H9 (cell line): ENCODE measurements around the gene B3GNT2. TPM values are rescaled to one million over a fixed set of nuclear protein-coding genes. Genes with fewer than 3 reads are reported as not detected.

Experiments used
- DNase-seq: peaks from one replicate; pipeline ENCODE4 v3.0.0-alpha.2; 2017
- H2AFZ ChIP-seq: one replicate; pipeline ENCODE4 v1.6.1; 2013; ENCODE audit warnings: mild to moderate bottlenecking, low read length, control low read depth, moderate library complexity
- H2AK5ac ChIP-seq: 2 replicates; pipeline ENCODE4 v1.6.1; 2013; ENCODE audit warnings: low read length, control low read depth, mixed read lengths; ENCODE audit not compliant: insufficient read length
- H2BK120ac ChIP-seq: one replicate; pipeline ENCODE4 v1.6.1; 2013; ENCODE audit warnings: low read depth, mild to moderate bottlenecking, low read length, control low read depth, inconsistent platforms; ENCODE audit not compliant: poor library complexity, severe bottlenecking
- H2BK12ac ChIP-seq: 2 replicates; pipeline ENCODE4 v1.6.1; 2013; ENCODE audit warnings: low read length, control low read depth, mixed read lengths, low read depth; ENCODE audit not compliant: insufficient read length
- H2BK15ac ChIP-seq: 2 replicates; pipeline ENCODE4 v1.6.1; 2013; ENCODE audit warnings: low read depth, low read length, control low read depth
- H2BK20ac ChIP-seq: one replicate; pipeline ENCODE4 v1.6.1; 2013; ENCODE audit warnings: low read depth, mild to moderate bottlenecking, low read length, control low read depth, inconsistent platforms; ENCODE audit not compliant: poor library complexity, severe bottlenecking
- H2BK5ac ChIP-seq: 2 replicates; pipeline ENCODE4 v1.6.1; 2013; ENCODE audit warnings: low read length, control low read depth, mixed read lengths; ENCODE audit not compliant: insufficient read length
- H3K14ac ChIP-seq: 2 replicates; pipeline ENCODE4 v1.6.1; 2013; ENCODE audit warnings: low read length, control low read depth; ENCODE audit not compliant: insufficient read depth
- H3K18ac ChIP-seq: 2 replicates; pipeline ENCODE4 v1.6.1; 2013; ENCODE audit warnings: low read depth, mild to moderate bottlenecking, mixed read lengths, low read length, control low read depth; ENCODE audit not compliant: insufficient read length
- H3K23ac ChIP-seq: 2 replicates; pipeline ENCODE4 v1.6.1; 2013; ENCODE audit warnings: low read length, control low read depth, mixed read lengths, low read depth; ENCODE audit not compliant: insufficient read length
- H3K23me2 ChIP-seq: 2 replicates; pipeline ENCODE4 v1.6.1; 2013; ENCODE audit warnings: low read depth, mild to moderate bottlenecking, mixed read lengths, low read length, control low read depth; ENCODE audit not compliant: insufficient read length, poor library complexity, severe bottlenecking
- H3K27ac ChIP-seq: 2 replicates; pipeline ENCODE4 v1.5.1; 2013; ENCODE audit warnings: low read length, control low read depth, mixed read lengths, low read depth; ENCODE audit not compliant: insufficient read length
- H3K27me3 ChIP-seq: 2 replicates; pipeline ENCODE4 v1.6.1; 2013; ENCODE audit warnings: low read length, control low read depth, inconsistent platforms; ENCODE audit not compliant: insufficient read depth
- H3K4ac ChIP-seq: 2 replicates; pipeline ENCODE4 v1.6.1; 2013; ENCODE audit warnings: low read depth, mild to moderate bottlenecking, control low read depth, inconsistent platforms, low read length, moderate library complexity
- H3K4me1 ChIP-seq: 2 replicates; pipeline ENCODE4 v1.6.1; 2013; ENCODE audit warnings: low read length, control low read depth, inconsistent platforms; ENCODE audit not compliant: insufficient read depth
- H3K4me2 ChIP-seq: 2 replicates; pipeline ENCODE4 v1.6.1; 2013; ENCODE audit warnings: low read length, control low read depth, mixed read lengths; ENCODE audit not compliant: insufficient read length, insufficient read depth
- H3K56ac ChIP-seq: 2 replicates; pipeline ENCODE4 v1.6.1; 2013; ENCODE audit warnings: low read depth, mild to moderate bottlenecking, mixed read lengths, low read length, control low read depth; ENCODE audit not compliant: insufficient read length
- H3K79me1 ChIP-seq: 2 replicates; pipeline ENCODE4 v1.6.1; 2013; ENCODE audit warnings: low read depth, mild to moderate bottlenecking, moderate library complexity, low read length, control low read depth, inconsistent platforms; ENCODE audit not compliant: insufficient read depth, poor library complexity, severe bottlenecking
- H3K79me2 ChIP-seq: 2 replicates; pipeline ENCODE4 v1.6.1; 2013; ENCODE audit warnings: low read length, control low read depth, inconsistent platforms; ENCODE audit not compliant: insufficient read depth
- H3K9ac ChIP-seq: 2 replicates; pipeline ENCODE4 v1.6.1; 2013; ENCODE audit warnings: low read length, control low read depth, mixed read lengths; ENCODE audit not compliant: insufficient read length; ENCODE audit errors: extremely low read depth
- H3K9me3 ChIP-seq: one replicate; pipeline ENCODE4 v1.6.1; 2013; ENCODE audit warnings: low read depth, low read length, inconsistent platforms; ENCODE audit not compliant: control insufficient read depth
- H3T11ph ChIP-seq: one replicate; pipeline ENCODE4 v1.6.1; 2013; ENCODE audit warnings: mild to moderate bottlenecking, low read length, control low read depth, inconsistent platforms
- H4K20me1 ChIP-seq: one replicate; pipeline ENCODE4 v1.6.1; 2013; ENCODE audit not compliant: control insufficient read depth, insufficient read length, insufficient read depth
- H4K5ac ChIP-seq: 2 replicates; pipeline ENCODE4 v1.6.1; 2013; ENCODE audit warnings: low read depth, mild to moderate bottlenecking, mixed read lengths, low read length, control low read depth; ENCODE audit not compliant: insufficient read length
- H4K8ac ChIP-seq: replicated peaks from 2 replicates; pipeline ENCODE4 v1.6.1; 2013; ENCODE audit warnings: low read length, control low read depth, mixed read lengths, low read depth; ENCODE audit not compliant: insufficient read length
- H4K91ac ChIP-seq: 2 replicates; pipeline ENCODE4 v1.6.1; 2013; ENCODE audit warnings: low read depth, mild to moderate bottlenecking, moderate library complexity, mixed read lengths, low read length, control low read depth; ENCODE audit not compliant: insufficient read length
- H3K27ac Mint-ChIP-seq, 3 experiments: 2 replicates in 2 of 3; 3 replicates in 1 of 3; pipeline ENCODE4 v1.8.0; 2020 to 2021; ENCODE audit warnings: mixed read lengths in 3 of 3, mild to moderate bottlenecking in 1 of 3, moderate library complexity in 1 of 3
- H3K27me3 Mint-ChIP-seq: 2 replicates; pipeline ENCODE4 v1.8.0; 2021; ENCODE audit warnings: low read depth, mild to moderate bottlenecking, moderate library complexity, mixed read lengths
- H3K36me3 Mint-ChIP-seq, 3 experiments: 2 replicates in 2 of 3; 3 replicates in 1 of 3; pipeline ENCODE4 v1.8.0; 2020 to 2021; ENCODE audit warnings: low read depth in 3 of 3, mixed read lengths in 3 of 3; ENCODE audit not compliant: insufficient read depth in 1 of 3
- H3K4me1 Mint-ChIP-seq, 2 experiments: 2 replicates each; pipeline ENCODE4 v1.8.0; 2020; ENCODE audit warnings: mixed read lengths in 2 of 2
- H3K4me3 Mint-ChIP-seq, 2 experiments: 2 replicates in 1 of 2; 3 replicates in 1 of 2; pipeline ENCODE4 v1.8.0; 2020 to 2021; ENCODE audit warnings: mild to moderate bottlenecking in 2 of 2, mixed read lengths in 2 of 2, moderate library complexity in 1 of 2
- H3K9me3 Mint-ChIP-seq, 2 experiments: 2 replicates in 1 of 2; 3 replicates in 1 of 2; pipeline ENCODE4 v1.8.0; 2020; ENCODE audit warnings: mild to moderate bottlenecking in 2 of 2, mixed read lengths in 2 of 2, moderate library complexity in 1 of 2
- CTCF ChIP-seq: fragments of 200-600 bp; sonication (generic); conservative IDR thresholded peaks from 3 replicates; pipeline ENCODE4 v1.8.0; 2021; ENCODE audit warnings: antibody characterized with exemption, mild to moderate bottlenecking
- WGBS: extraction: QIAGEN DNeasy Blood & Tissue Kit; methylation state at CpG from one replicate; pipeline ENCODE4 v1.1.7; 2013; ENCODE audit warnings: missing lambda C conversion rate, low lambda C conversion rate, mixed read lengths; ENCODE audit not compliant: insufficient read length; ENCODE audit errors: extremely low coverage; 5-methylcytosine and 5-hydroxymethylcytosine counted together
- total RNA-seq: library from RNA; stranded (reverse); gene quantifications from 2 replicates; pipeline ENCODE4 v1.2.1, GENCODE V29; 2021

The B3GNT2 gene
- total RNA-seq, 1 experiment from 2014 or later: 55.3 TPM

DNA sequence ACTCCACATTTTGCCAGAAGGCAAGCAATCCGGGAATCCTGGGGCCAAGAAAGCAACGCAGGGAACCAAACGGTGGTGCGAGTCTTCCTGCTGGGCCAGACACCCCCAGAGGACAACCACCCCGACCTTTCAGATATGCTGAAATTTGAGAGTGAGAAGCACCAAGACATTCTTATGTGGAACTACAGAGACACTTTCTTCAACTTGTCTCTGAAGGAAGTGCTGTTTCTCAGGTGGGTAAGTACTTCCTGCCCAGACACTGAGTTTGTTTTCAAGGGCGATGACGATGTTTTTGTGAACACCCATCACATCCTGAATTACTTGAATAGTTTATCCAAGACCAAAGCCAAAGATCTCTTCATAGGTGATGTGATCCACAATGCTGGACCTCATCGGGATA is 26.8 kb downstream of the B3GNT2 start:
- Histone ChIP-seq H3K27ac (no peak overlapping the region), H3K9me3 (no peaks in the 10 kb centered on the region), H2BK15ac (no peak overlapping the region), H4K8ac (no peak overlapping the region), H3K23ac (no peak overlapping the region), H3K56ac (no peak overlapping the region), H4K91ac (no peak overlapping the region), H3K4me2 (no peak overlapping the region), H4K20me1 (no peaks in the 10 kb centered on the region), H3K9ac (no peak overlapping the region), H3K4me1 (no peaks in the 10 kb centered on the region), H2AK5ac (no peak overlapping the region), H3K79me1 (peaks cover 7% of the 10 kb centered on the region), H3K23me2 (no peaks in the 10 kb centered on the region), H2BK20ac (no peak overlapping the region), H3K79me2 (peaks cover 20% of the 10 kb centered on the region; the same call in 1 of the 2 replicates), H2BK120ac (no peak overlapping the region), H2AFZ (no peak overlapping the region), H3K4ac (no peak overlapping the region), H2BK5ac (no peak overlapping the region), H3K14ac (no peak overlapping the region), H2BK12ac (no peak overlapping the region), H3K18ac (no peak overlapping the region), H3K27me3 (no peaks in the 10 kb centered on the region), H4K5ac (no peak overlapping the region), H3T11ph (no peak overlapping the region)
- DNase-seq: no peak
- no peak for TF ChIP-seq CTCF
- H3K27ac Mint-ChIP-seq: peak overlapping the region; percentile 11 to 74 (median 68); a peak in 2 of 7 replicates
- no CpG with 5 or more reads among the region's 8 CpGs for WGBS
- H3K36me3 Mint-ChIP-seq: peaks cover 46 to 66% (median 56%) of the 10 kb centered on the region in 3 experiments
- no peaks in the 10 kb centered on the region for H3K27me3 Mint-ChIP-seq
- peaks cover 0 to 10% of the 10 kb centered on the region in 2 experiments; a peak in 3 of 5 replicates for H3K9me3 Mint-ChIP-seq
- peaks cover 10 to 40% of the 10 kb centered on the region in 2 experiments for H3K4me1 Mint-ChIP-seq
- H3K4me3 Mint-ChIP-seq: no peak overlapping the region
